ENCODE data around the gene PRKCB.

DNA sequence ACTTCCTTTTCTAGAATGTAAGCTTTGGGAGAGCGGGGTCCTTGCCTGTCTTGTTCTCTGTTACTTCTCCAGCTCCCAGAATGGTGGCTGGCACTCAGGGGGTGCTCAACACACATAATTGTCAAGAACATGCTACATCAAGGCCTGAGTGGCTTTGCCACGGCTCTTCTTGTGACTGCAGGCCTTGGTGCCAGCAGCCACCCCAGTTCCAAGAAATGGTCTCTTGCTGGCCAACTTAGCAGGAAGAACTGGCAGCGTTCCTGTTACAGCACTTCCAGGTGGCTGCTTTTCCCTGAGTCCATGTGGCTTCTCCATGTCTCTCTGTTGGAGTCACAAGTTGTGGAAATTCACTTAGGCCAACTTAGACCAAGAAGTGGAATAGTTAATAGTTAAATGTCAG is 36.1 kb downstream of the PRKCB start:
- TF ChIP-seq, protein P1, sequence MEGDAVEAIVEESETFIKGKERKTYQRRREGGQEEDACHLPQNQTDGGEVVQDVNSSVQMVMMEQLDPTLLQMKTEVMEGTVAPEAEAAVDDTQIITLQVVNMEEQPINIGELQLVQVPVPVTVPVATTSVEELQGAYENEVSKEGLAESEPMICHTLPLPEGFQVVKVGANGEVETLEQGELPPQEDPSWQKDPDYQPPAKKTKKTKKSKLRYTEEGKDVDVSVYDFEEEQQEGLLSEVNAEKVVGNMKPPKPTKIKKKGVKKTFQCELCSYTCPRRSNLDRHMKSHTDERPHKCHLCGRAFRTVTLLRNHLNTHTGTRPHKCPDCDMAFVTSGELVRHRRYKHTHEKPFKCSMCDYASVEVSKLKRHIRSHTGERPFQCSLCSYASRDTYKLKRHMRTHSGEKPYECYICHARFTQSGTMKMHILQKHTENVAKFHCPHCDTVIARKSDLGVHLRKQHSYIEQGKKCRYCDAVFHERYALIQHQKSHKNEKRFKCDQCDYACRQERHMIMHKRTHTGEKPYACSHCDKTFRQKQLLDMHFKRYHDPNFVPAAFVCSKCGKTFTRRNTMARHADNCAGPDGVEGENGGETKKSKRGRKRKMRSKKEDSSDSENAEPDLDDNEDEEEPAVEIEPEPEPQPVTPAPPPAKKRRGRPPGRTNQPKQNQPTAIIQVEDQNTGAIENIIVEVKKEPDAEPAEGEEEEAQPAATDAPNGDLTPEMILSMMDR (IDR thresholded peaks at IDR 0.05), result no peak
- TF ChIP-seq POLR2A (IDR thresholded peaks at IDR 0.05), result no peak

Data from thyroid gland (tissue), 4 donors.